HEK293T (cell line): ENCODE data around the gene SDHC.
A peak's percentile ranks its signal among the peaks of the same experiment; 100 is the strongest.

Experiments used
- ARNT ChIP-seq: fragments of 450-650 bp; IDR thresholded peaks from 2 replicates; pipeline ENCODE4 v1.6.1; 2017; ENCODE audit warnings: mild to moderate bottlenecking
- BHLHE40 ChIP-seq: fragments of 450-650 bp; IDR thresholded peaks from 2 replicates; pipeline ENCODE4 v1.6.1; 2016; ENCODE audit warnings: mild to moderate bottlenecking, moderate library complexity, borderline replicate concordance
- ELF4 ChIP-seq: fragments of 450-650 bp; IDR thresholded peaks from 2 replicates; pipeline ENCODE4 v1.6.1; 2017; ENCODE audit warnings: antibody characterized with exemption
- FOXA1 ChIP-seq: fragments of 450-650 bp; IDR thresholded peaks from 2 replicates; pipeline ENCODE4 v1.6.1; 2016; ENCODE audit warnings: mild to moderate bottlenecking
- FOXK2 ChIP-seq: fragments of 450-650 bp; IDR thresholded peaks from 2 replicates; pipeline ENCODE4 v1.6.1; 2016; ENCODE audit warnings: mild to moderate bottlenecking
- FOXM1 ChIP-seq: fragments of 450-650 bp; IDR thresholded peaks from 2 replicates; pipeline ENCODE4 v1.6.1; 2017; ENCODE audit warnings: mild to moderate bottlenecking, borderline replicate concordance
- HDGF ChIP-seq: fragments of 450-650 bp; IDR thresholded peaks from 2 replicates; pipeline ENCODE4 v1.6.1; 2017; ENCODE audit warnings: antibody characterized with exemption, borderline replicate concordance
- L3MBTL2 ChIP-seq: fragments of 450-650 bp; conservative IDR thresholded peaks from 2 replicates; pipeline ENCODE4 v1.6.1; 2016; ENCODE audit warnings: mild to moderate bottlenecking
- NFRKB ChIP-seq: fragments of 450-650 bp; IDR thresholded peaks from 2 replicates; pipeline ENCODE4 v1.6.1; 2016; ENCODE audit warnings: mild to moderate bottlenecking, moderate library complexity
- SP1 ChIP-seq: fragments of 450-650 bp; IDR thresholded peaks from 2 replicates; pipeline ENCODE4 v1.6.1; 2017
- SUZ12 ChIP-seq: fragments of 450-650 bp; IDR thresholded peaks from 2 replicates; pipeline ENCODE4 v1.6.1; 2016; ENCODE audit warnings: mild to moderate bottlenecking
- TARDBP ChIP-seq: fragments of 450-650 bp; IDR thresholded peaks from 2 replicates; pipeline ENCODE4 v1.6.1; 2016
- ZNF384 ChIP-seq: fragments of 450-650 bp; IDR thresholded peaks from 2 replicates; pipeline ENCODE4 v1.6.1; 2016
- TF ChIP-seq, protein P1 (sequence below): fragments of 450-650 bp; IDR thresholded peaks from 2 replicates; pipeline ENCODE4 v1.6.1; 2016

DNA sequence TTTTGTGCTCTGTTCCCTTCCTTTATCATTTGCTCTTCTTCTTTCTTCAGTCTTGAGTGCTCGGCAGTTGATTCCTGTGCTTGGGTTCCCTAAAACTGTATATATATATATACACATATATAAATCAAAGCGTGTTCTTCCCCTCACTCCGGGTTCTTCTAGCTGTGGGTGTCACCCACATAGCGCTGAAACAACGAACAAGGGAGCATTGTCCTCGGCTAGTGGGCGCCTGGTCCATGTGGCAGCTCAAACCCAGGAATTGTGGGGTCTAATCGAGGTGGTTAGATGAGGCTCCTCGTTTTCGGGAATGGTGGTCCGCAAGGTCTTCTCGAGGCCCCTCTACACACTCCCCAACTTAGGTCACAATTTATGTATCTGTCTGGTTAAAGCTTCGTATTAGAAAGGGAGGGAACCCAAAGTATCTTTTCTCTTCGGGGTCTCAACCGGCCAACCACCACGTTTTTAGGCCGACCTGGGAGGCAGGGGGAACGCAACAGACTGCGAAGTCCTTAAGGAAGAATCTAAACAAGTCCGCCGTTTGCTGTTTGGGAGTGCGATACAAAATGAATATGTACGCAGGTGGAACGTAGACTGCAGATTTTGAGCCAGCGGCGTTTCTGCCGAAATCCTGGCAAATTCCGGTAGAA, 504 bp upstream of the SDHC start:
- TF ChIP-seq FOXK2, result no peak
- no peak for TF ChIP-seq SP1
- TF ChIP-seq FOXM1, result no peak
- TF ChIP-seq NFRKB, result no peak
- no peak for TF ChIP-seq BHLHE40
- TF ChIP-seq ZNF384, result no peak
- TF ChIP-seq TARDBP, result no peak
- TF ChIP-seq ELF4, result no peak
- TF ChIP-seq FOXA1, result no peak
- TF ChIP-seq ARNT, result no peak
- no peak for TF ChIP-seq HDGF
- no peak for TF ChIP-seq SUZ12
- TF ChIP-seq L3MBTL2, result peak; percentile 89
- TF ChIP-seq, protein P1, sequence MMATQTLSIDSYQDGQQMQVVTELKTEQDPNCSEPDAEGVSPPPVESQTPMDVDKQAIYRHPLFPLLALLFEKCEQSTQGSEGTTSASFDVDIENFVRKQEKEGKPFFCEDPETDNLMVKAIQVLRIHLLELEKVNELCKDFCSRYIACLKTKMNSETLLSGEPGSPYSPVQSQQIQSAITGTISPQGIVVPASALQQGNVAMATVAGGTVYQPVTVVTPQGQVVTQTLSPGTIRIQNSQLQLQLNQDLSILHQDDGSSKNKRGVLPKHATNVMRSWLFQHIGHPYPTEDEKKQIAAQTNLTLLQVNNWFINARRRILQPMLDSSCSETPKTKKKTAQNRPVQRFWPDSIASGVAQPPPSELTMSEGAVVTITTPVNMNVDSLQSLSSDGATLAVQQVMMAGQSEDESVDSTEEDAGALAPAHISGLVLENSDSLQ, result no peak
